Psoas muscle (tissue), 8 donors: Measurements from ENCODE around the gene KCNJ1. TPM values are rescaled to one million over a fixed set of nuclear protein-coding genes. Genes with fewer than 3 reads are reported as not detected.
A peak's percentile ranks its signal among the peaks of the same experiment; 100 is the strongest.

Experiments
- ATAC-seq, 4 donors: fragments of 200-7000 bp; cut with Tn5 transposase; one replicate each; pipeline ENCODE4 v1.9.1; 2020; ENCODE audit warnings: moderate library complexity in 3 of 4, mild to moderate bottlenecking in 2 of 4
- DNase-seq, 2 donors: peaks; one replicate each; pipeline ENCODE4 v3.0.0-alpha.2; 2020
- H3K27ac ChIP-seq: fragments of 200-600 bp; one replicate; pipeline ENCODE4 v1.8.0; 2022
- H3K27me3 ChIP-seq, 3 donors: fragments of 200-600 bp in 1 of 3; one replicate each; pipeline versions ENCODE4 v1.6.1 to v1.8.0; 2013 to 2022; ENCODE audit warnings: low read length in 2 of 3, mild to moderate bottlenecking in 2 of 3, moderate library complexity in 1 of 3; ENCODE audit not compliant: insufficient read depth in 3 of 3
- H3K36me3 ChIP-seq, 2 donors: fragments of 200-600 bp in 1 of 2; one replicate each; pipeline versions ENCODE4 v1.6.1 to v1.8.0; 2013 to 2022; ENCODE audit warnings: low read depth in 1 of 2, mild to moderate bottlenecking in 1 of 2, moderate library complexity in 1 of 2; ENCODE audit not compliant: insufficient read depth in 1 of 2
- H3K4me1 ChIP-seq: fragments of 200-600 bp; one replicate; pipeline ENCODE4 v1.8.0; 2022
- H3K4me3 ChIP-seq: fragments of 200-600 bp; one replicate; pipeline ENCODE4 v1.8.0; 2022; ENCODE audit warnings: mild to moderate bottlenecking
- H3K9me3 ChIP-seq: fragments of 200-600 bp; one replicate; pipeline ENCODE4 v1.8.0; 2022
- WGBS, 3 donors: extraction: QIAGEN DNeasy Blood & Tissue Kit; methylation state at CpG; one replicate each; pipeline versions ENCODE4 v1.1.6 to v1.1.7; 2013; 5-methylcytosine and 5-hydroxymethylcytosine counted together
- intact Hi-C, 2 donors: fragments of 100-400 bp; cut with DNase I; formaldehyde crosslinking; loops; one replicate each; pipeline versions ENCODE4 v1.11.0 to v1.14.2; 2022
- polyA plus RNA-seq, 3 donors: library from polyadenylated mRNA; stranded (reverse); fragments of 200-250 nt; gene quantifications; one replicate each; pipeline ENCODE4 v1.2.3, GENCODE V29; 2013
- total RNA-seq, 4 donors: library from RNA; stranded (reverse); fragmentation: NEBNext Ultra II Directional in 2 of 4; extraction: Animal tissue kit (Norgen Biotek cat#: 25700) in 2 of 4; gene quantifications; one replicate each; pipeline versions ENCODE4 v1.2.1 to v1.2.4, GENCODE V29; 2021 to 2023
- TF ChIP-seq, protein P1 (sequence below): fragments of 200-600 bp; IDR thresholded peaks from one replicate; pipeline ENCODE4 v1.8.0; 2022; ENCODE audit warnings: antibody characterized with exemption
- donor health status: healthy with polysubstance abuse.
- donor health status: DM: no; HTN: no; CAD: no; lungs with moderate emphysema.
- donor health status: Bipolar disorder and iron deficiency.
- donor health status: healthy.
- donor health status: DM: yes; HTN: yes; CAD: no.
- donor health status: DM: no; HTN: no; CAD: no.
- donor health status: DM: no; HTN: no; CAD: no.
- donor health status: DM: yes; HTN: yes; CAD: no.

The KCNJ1 gene
- total and polyA plus RNA-seq, 7 donors = not detected

DNA sequence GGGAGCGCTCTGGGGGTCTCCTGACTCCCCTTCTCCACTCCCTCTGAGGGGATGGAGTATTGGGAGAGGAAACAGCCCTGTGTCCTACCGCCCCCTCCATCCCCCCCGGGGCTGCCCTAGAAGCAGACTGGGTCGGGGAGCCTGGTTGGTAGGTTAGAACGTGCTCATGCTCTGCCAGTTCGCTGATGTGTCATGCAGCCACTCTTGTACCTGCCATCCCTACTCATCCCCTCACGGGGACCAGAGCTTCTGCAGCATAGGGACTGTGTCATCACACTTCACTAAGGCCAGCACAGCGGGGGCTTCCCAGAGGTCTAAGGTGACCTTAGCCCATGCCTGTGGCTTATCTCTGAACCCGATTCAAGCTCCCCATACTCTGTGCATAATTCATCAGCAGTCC, 4.7 kb downstream of the KCNJ1 start:
- Histone ChIP-seq H3K9me3 (no peaks in the 10 kb centered on the region), H3K27ac (no peak overlapping the region), H3K4me1 (no peaks in the 10 kb centered on the region), H3K4me3 (no peak overlapping the region), H3K36me3 (no peaks in the 10 kb centered on the region), H3K27me3 (peaks cover 0 to 24% (median 4%) of the 10 kb centered on the region in 3 donors)
- intact Hi-C loops = no loop called here
- no peak for DNase-seq
- TF ChIP-seq, protein P1, sequence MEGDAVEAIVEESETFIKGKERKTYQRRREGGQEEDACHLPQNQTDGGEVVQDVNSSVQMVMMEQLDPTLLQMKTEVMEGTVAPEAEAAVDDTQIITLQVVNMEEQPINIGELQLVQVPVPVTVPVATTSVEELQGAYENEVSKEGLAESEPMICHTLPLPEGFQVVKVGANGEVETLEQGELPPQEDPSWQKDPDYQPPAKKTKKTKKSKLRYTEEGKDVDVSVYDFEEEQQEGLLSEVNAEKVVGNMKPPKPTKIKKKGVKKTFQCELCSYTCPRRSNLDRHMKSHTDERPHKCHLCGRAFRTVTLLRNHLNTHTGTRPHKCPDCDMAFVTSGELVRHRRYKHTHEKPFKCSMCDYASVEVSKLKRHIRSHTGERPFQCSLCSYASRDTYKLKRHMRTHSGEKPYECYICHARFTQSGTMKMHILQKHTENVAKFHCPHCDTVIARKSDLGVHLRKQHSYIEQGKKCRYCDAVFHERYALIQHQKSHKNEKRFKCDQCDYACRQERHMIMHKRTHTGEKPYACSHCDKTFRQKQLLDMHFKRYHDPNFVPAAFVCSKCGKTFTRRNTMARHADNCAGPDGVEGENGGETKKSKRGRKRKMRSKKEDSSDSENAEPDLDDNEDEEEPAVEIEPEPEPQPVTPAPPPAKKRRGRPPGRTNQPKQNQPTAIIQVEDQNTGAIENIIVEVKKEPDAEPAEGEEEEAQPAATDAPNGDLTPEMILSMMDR = no peak
- WGBS, 3 donors = 85 to 89% (median 85%) methylated on average over 9 of the region's 9 CpGs
- no peak for ATAC-seq

GRCh38 chr11:128860571-128861361, 6.3 kb downstream of the KCNJ1 start:
- no peak for DNase-seq
- Histone ChIP-seq H3K27me3 (peaks cover 0 to 24% (median 4%) of the 10 kb centered on the region in 3 donors), H3K9me3 (no peaks in the 10 kb centered on the region), H3K36me3 (no peaks in the 10 kb centered on the region), H3K4me1 (no peaks in the 10 kb centered on the region), H3K27ac (no peak overlapping the region), H3K4me3 (no peak overlapping the region)
- TF ChIP-seq, protein P1 = no peak
- no peak for ATAC-seq
- intact Hi-C loops = no loop called here
- WGBS, 3 donors = 78 to 86% (median 79%) methylated on average over 16 of the region's 16 CpGs

- WGBS, 3 donors = 31 to 37% (median 33%) methylated on average over 32 to 33 of the region's 33 CpGs
- DNase-seq (peak; percentile 64 to 69), ATAC-seq (peak in 3 of 4 donors; percentile 49 to 63 (median 61))
- H3K4me1 ChIP-seq = no peaks in the 10 kb centered on the region
- H3K4me3 ChIP-seq = no peak overlapping the region
- H3K9me3 ChIP-seq = no peaks in the 10 kb centered on the region
- no peak overlapping the region for H3K27ac ChIP-seq
- H3K36me3 ChIP-seq = no peaks in the 10 kb centered on the region
- peaks cover 0 to 20% (median 4%) of the 10 kb centered on the region in 3 donors for H3K27me3 ChIP-seq
- intact Hi-C loops = no loop called here
- TF ChIP-seq, protein P1 = peak; percentile 73
Observed at GRCh38 chr11:128859563-128860441, 7.3 kb downstream of the KCNJ1 start.

- Histone ChIP-seq H3K27ac (no peak overlapping the region), H3K9me3 (no peaks in the 10 kb centered on the region), H3K4me3 (no peak overlapping the region), H3K27me3 (peaks cover 0 to 12% (median 2%) of the 10 kb centered on the region in 3 donors), H3K36me3 (no peaks in the 10 kb centered on the region), H3K4me1 (no peaks in the 10 kb centered on the region)
- 88 to 90% (median 89%) methylated on average over 2 of the region's 2 CpGs for WGBS, 3 donors
- no peak for ATAC-seq
- DNase-seq = no peak
- intact Hi-C loops = no loop called here
- TF ChIP-seq, protein P1 = no peak
Observed at GRCh38 chr11:128857341-128857740, 9.8 kb downstream of the KCNJ1 start.
